Hematopoietic multipotent progenitor cell (in vitro differentiated cells): ENCODE data around the gene LIPC. TPM values are rescaled to one million over a fixed set of nuclear protein-coding genes. Genes with fewer than 3 reads are reported as not detected.

Source experiments
- DNase-seq, 3 donors: peaks; one replicate each; pipeline ENCODE4 v3.0.0-alpha.2; 2011 to 2015; ENCODE audit warnings: low read depth in 2 of 3, low spot score in 2 of 3
- total RNA-seq: library from RNA; depleted of rRNA; stranded (reverse); fragments of >200 nt; gene quantifications from one replicate; pipeline ENCODE4 v1.2.3, GENCODE V29; 2012

Gene LIPC
- total RNA-seq, 1 donor = 0.27 TPM

DNA sequence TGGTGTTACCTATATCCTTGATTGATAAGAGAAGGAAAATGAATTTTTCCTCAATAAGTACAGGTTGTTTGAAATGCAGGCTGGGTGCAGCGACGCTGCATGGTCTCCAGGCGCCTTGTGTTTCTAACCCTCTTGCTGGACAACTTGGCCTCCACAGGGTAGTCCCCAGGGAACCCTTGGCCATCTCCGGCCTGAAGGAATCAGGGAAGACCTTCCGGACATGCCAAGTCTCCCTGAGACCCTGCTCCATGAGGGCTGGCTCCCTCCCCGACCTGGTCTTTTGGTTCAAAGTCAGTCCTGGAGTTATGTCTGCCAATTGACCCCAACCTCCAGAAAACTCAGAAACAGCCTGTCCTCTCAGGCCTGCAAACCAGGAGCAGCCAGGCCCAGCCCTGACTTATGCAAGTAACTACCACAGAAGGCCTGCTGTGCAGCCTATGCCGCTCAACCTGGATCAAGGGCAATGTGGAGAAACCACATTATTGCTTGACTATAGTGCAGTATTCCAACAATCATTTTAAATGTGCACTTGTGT lies 98.3 kb downstream of the LIPC start:
- DNase-seq = no peak

DNA sequence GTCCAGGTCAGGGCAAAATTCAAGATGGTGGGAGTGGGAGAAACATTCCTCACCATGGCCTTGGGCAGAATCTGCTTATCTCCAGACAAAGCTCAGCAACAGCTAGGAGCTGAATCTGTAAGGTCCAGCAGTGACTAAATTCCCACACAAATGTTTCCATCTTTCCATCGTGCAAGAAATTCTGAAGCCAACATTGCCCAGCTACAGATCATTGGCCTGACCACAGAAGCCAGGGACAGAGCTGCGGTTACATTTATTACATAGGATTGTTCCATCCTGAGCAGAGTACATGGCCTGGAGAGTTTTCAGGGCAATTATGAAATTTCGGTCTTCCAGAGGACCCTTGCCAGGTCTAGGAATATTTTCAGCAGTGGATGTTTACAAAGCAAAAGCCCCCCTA lies 100.3 kb downstream of the LIPC start:
- DNase-seq = no peak

DNA sequence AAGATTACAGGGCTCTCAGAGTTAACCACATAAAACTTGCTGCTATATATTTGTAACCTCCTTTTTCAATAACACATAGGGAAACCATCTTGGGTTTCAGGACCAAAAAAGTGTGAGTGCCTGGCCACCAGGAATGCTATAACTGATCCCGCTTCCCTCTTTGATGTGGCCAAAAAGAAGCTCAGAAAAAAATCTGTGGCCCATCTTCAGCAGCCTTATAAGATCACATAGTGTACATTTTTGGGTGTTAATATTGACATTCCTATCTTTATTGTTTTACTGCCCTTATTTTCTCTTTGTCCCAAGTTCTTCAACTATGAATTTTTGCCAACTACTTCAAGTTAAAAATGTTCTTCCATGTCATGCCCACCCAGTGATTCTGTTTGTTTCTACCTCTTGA lies 102.8 kb downstream of the LIPC start:
- DNase-seq = no peak

DNA sequence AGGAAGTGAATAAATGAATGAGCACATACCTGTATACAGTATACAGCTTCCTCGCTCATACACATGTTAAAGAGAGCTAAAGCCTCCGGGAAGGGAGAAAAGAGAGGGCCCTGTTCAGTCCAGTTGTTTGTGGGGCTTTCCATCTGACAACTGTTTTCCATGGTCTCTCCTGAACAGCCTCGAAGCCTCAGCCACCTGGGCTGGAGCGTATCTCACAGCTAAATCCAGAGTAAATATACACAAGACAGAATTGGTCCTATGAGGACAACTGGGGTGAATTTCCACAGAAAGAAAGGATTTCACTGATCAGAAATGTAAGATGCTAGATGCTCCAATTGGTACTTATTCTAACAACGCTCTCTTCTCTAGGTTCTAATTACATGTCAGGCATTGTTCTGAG lies 103.5 kb downstream of the LIPC start:
- DNase-seq = no peak

DNA sequence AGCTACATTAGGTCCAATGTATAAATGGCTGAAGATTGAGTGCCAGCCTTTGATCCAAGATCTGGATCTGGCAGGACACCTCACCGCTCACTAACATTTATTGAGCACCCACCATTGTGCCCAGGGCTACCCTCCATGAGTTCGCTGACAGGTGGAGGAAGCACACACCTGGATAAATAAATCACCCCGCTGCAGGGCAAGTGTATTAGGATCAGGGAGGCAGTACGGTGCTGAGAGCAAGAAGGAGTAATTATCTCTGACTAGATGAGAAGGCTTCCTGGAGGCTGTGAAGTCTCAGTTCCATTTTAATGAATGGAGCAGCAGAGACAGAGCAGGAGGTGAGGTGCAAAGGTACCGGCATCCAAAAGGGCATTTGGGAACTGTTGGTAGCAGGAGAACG lies 104.1 kb downstream of the LIPC start:
- DNase-seq = no peak

DNA sequence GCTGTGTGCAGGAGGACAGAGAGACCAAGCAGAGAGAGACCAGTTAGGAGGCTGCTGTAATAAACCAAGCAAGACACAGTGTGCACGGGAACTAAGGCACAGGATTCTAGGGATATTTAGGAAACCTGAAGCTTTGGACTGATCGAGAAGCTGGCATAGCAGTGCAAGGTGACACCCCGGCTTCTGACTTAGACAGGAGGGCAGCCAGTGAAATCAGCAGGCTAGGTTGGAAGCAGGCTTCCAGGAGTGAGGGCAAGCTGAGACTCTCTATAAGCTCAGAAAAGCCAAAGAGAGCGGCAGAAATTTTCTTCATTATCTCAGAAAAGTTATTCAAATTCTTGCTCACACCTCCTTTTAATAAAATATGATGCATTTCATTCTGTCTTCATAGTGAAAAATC lies 104.6 kb downstream of the LIPC start:
- DNase-seq = no peak

DNA sequence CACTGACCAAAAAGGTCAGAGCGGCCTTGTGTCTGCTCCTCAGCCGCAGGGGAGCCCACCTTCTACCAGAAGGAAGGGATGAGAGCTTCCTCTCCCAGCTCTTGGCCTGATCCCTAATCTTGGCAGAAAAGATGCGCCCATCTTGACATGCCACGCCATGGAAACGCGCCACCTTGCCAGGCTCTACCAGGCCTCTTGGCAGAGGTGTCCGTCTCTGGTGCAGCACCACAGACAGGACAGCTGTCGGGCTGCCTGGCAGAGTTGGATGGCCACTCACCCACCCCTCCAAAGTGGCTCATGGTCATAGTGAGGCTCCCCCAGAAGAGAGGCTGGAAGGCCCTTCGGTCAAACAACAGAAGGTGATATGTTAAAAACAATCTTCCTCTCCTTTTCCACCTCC lies 105.2 kb downstream of the LIPC start:
- no peak for DNase-seq

DNA sequence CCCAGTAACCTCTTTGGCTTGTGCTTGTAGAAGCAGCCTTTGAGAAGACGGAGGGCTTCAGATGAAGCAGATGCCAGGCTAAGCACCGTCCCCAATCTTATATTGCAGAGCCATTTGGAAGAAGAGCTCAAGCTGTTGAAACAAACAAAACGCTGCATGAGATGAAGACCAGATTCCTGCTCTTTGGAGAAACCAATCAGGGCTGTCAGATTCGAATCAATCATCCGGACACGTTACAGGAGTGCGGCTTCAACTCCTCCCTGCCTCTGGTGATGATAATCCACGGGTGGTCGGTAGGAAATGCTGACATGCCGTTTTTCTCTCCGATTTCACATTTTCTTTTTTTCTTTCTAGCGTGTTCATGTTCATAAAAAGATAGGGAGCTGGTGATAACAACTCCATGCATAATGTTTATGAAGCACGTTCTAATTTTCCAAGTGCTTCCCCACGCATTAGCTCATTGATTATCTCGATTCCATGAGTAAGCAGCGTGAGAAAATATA lies 106.5 kb downstream of the LIPC start:
- no peak for DNase-seq

DNA sequence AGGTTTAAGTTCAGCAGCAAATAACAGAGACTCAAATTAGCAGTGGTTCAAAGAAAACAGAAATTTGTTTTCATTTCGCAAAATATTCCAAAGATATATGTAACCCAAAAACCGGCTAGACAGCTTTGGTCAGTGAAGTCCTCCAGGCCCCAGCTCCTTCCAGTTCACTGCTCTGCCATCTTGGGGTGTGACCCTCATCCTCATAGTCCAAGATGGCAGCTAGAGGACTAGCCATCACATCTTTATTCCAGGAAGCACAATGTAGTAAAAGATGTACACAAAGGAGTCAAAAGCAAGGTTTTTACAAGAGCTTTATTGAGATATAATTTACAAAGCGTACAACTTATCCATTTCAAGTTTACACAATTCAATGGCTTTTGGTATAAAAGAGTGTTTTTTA lies 107.1 kb downstream of the LIPC start:
- DNase-seq = no peak

DNA sequence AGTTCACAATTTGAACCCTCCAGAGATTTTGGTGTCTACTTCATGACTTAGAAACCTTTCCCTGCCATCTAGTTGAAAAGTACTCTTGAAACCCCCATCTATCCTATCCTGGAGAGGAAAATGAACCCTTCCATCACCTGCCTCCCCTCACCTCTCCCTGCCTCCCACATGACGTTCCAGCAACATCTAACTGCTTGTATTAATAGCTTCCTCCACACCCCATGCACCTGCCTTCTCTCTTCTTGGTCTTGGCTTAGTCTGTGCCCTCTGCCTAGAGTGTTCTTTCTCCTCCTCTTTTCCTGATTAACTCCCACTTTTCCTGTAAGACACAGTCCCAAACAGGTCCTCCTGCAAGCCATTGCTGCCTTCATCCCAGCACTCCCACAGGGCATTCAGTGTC lies 107.8 kb downstream of the LIPC start:
- DNase-seq = no peak

DNA sequence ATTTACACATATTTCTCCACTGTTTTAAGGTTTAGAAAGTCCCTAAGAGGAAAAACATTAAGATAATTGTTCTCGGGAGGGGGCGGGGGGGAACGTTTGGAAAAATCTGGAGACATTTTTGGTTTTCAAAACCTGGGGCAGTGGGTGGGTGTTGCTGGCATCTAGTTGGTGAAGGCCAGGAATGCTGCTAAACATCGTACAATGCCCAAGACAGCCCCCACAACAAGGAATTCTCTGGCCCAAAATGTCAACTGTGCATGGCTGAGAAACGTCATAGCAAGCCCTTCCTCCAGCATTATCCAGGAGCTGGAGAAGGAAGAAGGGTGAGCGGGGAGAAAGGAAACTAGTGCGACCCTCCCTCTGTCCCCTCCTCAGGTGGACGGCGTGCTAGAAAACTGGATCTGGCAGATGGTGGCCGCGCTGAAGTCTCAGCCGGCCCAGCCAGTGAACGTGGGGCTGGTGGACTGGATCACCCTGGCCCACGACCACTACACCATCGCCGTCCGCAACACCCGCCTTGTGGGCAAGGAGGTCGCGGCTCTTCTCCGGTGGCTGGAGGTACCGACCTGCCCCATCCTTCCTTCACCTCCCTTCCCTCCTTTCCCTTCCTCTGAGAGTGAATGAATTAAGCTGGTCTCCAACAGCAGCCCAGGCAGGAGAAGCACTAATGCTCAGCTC lies 109.8 kb downstream of the LIPC start:
- no peak for DNase-seq

DNA sequence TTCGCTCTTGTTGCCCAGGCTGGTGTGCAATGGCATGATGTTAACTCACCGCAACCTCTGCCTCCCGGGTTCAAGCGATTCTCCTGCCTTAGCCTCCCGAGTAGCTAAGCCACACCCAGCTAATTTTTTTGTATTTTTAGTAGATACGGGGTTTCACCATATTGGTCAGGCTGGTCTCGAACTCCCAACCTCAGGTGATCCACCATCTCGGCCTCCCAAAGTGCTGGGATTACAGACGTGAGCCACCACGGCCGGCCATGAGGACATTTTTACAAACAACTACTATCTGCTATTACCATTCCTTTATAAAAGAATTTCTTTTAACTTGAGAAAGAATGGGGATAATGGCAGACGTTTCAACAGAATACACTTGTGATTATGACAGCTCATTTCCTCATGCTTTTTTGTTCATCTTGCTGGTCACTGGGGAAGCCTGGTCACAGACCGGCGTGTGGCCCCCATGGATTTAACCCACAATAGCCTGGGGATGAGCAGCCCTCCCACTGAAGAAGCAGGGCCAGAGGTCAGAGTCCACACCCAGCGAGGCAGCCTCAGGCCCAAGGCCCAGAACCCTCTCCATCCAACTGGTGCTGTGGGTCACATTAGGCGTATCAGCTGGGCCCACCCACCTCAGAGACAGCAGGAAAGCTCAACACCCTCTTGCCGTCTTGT lies 112.0 kb downstream of the LIPC start:
- no peak for DNase-seq

DNA sequence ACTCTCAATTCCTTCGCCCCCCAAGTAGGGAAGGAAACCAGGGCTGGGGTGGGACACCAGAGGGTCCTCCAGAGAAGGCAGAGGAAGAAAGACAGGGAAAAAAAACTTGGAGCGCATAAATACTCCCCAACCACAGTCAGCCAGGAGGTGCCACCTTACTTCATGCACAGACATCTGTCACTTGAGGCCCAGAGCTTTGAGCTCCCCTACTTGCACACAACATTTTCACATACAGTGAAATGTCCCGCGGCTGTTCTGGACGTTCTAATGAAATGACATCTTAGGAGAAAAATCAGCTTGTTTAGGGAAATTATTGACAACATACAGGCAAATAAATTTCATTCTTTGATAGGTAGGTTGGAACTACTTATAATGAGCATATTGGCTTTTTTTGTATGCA lies 113.0 kb downstream of the LIPC start:
- DNase-seq = no peak

DNA sequence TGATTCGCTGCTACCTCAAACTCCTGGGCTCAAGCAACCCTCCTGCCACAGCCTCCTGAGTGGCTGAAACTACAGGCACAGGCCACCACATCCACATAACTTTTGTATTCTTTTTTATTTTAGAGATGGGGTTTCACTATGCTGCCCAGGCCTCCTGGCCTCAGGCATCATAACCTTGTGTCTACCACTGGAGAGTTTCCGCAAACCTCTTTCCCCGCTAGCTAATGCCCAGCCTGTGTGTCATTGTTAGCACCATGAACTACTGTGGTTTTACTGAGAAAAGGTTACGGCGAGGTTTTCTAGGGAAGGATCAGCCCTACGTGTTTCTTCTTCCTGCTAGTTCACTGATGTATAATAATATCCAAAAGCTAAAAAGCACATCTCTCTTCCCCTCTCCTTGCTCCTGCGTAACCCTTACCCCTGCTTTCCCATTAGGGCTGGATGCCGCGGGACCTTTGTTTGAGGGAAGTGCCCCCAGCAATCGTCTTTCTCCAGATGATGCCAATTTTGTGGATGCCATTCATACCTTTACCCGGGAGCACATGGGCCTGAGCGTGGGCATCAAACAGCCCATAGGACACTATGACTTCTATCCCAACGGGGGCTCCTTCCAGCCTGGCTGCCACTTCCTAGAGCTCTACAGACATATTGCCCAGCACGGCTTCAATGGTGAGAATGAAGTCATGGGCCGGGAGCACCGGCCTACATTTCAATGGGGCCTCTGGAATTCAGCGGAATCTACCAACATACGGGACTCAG lies 113.7 kb downstream of the LIPC start:
- no peak for DNase-seq

DNA sequence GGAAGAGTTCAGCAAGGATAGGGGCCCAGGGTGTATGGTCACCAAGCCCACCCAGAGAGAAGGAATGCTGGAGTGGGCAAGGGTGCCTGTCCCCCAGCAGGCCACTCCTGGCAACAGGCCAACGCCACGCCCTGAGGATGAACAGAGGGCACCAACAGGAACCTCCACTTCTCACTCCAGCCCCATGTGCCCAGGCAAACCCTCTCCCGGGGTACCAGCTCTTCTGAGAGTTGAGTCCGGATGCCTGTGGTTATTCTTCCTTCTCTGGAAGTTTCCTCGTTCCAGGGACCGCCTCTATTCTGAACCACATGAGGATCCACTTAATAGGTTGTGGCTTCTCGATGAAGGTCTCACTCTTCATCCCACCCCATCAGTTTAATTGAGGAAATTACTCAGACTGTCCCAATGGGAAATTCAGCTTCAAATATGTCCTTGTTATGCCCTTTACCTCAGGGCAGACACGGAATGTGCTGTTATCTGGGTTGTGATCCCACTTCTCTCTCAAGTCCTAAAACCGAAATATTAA lies 114.3 kb downstream of the LIPC start:
- DNase-seq = no peak

DNA sequence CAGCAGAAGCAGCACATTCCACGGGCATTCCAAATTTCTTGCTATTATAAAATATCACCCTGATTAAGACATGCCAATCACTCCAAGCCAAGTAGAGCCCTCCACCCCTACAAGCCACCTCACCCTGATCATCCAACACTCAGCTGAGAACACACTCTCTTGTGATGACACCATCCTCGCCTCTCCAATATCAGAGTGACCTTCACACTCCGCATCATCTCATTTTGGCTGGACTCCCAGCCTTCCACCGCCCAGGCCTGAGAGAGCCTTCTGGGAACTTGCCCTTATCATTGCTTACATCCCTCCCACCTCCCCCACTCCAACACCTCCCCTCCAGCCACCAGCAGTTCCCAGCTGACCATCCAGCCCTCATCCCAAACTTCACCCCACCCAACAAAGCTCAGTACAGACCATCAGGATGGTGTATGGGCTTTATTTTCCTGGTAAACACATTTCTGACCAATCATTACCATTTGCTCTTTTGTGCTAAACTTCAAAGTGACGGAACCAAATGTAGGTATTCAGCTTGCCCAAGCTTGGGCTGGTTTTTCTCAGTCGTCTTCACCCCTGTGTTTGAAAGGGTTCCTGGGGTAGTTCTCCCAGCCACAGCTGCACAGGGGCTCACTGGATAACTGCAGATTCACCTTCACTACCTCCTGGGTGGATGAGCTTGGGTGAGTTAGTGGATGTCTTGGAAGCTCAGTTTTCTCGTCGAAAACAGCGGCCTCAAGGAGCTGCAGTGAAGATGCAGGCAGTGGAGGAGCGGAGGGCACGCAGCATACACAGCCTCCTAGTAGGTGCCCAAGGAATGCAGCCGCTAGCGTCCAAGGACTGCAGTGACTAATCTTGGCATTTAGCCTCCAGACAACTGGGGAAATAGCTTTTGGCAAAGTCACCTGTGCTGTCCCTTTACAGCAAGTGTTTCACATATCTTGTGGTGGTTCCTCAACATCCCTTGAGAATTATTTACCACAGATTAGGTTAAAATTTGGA lies 115.1 kb downstream of the LIPC start:
- DNase-seq = no peak

DNA sequence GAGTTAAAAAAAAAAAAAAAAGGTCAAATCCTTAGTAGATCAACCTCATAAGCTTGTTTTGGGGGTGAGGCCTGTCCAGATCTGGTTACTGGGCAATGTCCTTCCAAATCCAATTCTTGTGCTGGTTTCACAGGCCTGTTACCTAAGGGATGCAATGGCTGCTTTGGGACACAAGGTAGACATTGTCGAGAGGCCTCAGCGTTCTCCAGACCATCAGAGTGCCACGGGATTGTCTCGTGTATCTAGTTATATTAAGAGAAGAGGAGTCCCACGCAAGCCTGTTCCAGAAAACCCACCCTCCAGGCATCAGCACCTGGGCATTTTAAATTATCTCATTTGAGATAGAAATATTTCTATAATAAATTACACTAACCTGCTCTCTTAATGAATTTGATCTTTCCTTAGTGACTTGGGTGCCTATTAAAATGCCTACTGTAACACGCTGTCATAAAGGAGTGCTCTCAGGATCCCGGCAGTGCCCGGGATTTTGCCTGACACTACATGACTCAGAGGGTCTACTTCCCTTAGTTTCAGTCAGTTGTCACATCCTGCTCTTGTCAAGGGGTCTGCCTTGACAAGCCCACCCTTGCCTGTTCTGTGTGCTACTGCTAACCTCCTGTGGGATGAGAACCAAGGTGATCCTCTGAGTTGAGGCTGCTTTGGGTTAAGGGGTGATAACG lies 116.0 kb downstream of the LIPC start:
- no peak for DNase-seq

DNA sequence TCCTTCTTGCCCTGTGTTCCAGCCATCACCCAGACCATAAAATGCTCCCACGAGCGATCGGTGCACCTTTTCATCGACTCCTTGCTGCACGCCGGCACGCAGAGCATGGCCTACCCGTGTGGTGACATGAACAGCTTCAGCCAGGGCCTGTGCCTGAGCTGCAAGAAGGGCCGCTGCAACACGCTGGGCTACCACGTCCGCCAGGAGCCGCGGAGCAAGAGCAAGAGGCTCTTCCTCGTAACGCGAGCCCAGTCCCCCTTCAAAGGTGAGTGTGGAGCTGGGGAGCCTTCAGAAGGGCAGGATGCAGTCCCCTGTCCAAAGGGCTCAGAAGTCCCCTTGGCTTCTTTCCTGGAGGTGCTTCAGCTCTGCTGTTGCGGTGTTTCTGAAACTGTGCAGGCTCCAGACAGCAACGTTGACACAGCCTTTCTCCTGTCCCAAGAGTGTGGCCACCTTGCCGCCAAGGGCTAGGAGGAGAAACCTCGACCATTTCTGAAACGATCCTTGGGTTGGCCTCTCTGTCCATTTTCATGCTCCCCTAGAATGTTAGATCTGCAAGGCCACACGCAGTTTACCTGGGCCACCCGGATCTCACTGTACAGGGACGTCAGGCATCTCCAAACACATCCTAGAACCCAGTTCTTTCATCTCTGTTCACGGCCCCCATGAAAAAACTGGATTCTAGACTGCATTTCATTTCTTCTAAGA lies 116.7 kb downstream of the LIPC start:
- no peak for DNase-seq
